Muscle of arm (tissue), 12 donors: ENCODE results near the gene PRM2. TPM values are rescaled to one million over a fixed set of nuclear protein-coding genes. Genes with fewer than 3 reads are reported as not detected.

Experiments used
- DNase-seq: peaks from one replicate; pipeline ENCODE4 v3.0.0-alpha.2; 2013
- polyA plus RNA-seq, 12 donors: library from polyadenylated mRNA; unstranded; fragments of 120-200 nt; gene quantifications; one replicate each; pipeline ENCODE4 v1.2.1, GENCODE V29; 2013; ENCODE audit not compliant: insufficient read length in 12 of 12

Gene PRM2
- polyA plus RNA-seq, 12 donors, result not detected

- DNase-seq, result no peak
Measured at GRCh38 chr16:11229906-11230305, 46.4 kb downstream of the PRM2 start.

DNA sequence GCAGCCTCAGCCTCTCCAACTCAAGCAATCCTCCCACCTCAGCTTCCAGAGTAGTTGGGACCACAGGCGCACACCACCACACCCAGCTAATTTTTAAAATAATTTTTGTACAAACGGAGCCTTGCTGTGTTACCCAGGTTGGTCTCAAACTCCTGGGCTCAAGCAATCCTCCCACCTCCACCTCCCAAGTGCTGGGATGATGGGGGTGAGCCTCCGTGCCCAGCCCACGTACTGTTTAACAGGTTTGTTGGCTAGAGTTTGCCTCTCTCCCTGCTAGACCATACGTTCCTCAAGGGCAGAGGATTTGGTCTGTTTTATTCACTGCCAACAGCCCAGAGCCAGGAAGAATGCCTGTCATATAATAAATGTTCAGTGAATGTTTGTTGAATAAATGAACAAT lies 46.8 kb downstream of the PRM2 start:
- no peak for DNase-seq

DNA sequence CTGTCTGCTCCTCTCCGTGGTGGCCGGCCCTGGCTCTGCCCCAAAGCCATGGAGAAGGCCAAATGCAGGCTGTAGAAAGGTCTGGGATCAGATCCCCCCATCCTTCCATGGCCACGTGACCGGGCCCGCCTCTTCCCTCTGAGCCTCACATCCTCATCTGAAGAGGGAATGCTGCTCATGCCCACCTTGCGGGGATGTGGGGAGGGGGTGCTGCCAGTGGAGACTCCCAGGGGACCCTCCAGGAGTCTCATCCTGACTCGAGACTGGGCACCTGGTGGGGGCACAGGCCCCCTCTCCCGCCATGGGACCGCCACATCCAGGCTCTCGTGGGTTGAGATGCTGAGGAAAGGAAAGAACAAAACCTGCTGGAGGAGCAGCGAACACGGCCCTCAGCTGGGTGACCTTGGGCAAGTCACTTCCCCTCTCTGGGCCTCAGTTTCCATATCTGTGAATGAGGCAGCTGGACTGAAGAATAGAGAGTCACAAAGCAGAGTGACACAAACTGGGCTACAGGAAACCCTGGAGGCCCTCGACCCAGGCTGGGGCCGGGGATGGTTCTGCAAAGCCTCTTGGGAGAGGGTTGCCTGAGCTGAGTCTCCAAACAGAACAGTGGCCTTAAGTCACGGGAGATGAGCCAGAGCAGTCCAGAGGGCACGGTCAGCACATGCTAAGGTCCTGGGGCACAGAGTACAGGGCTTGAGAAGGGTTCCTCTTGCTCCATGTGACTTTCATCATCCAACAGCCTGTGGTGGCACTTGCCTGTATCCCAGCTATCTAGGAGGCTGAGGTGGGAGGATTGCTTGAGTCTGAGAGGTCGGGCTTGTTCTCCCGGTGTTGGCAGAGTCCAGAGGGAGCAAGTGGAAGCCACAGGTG lies 50.4 kb downstream of the PRM2 start:
- no peak for DNase-seq

Other genes starting within 250 kb of the PRM2 start
- gene SOCS1, start 20.3 kb downstream of the PRM2 start, polyA plus RNA-seq, result 1 to 10 TPM in 10 of 12 donors, not detected in 2; 1.3 to 5.3 (median 1.9) TPM
- gene TNP2, start 7.2 kb downstream of the PRM2 start, polyA plus RNA-seq, result not detected
- not detected for gene PRM3, start 2.9 kb downstream of the PRM2 start, polyA plus RNA-seq
- gene PRM1, start 4.8 kb upstream of the PRM2 start, polyA plus RNA-seq, result not detected
- 10 to 100 TPM in 6 of 12 donors, 1 to 10 TPM in 4, not detected in 2; 6.7 to 13.8 (median 10.5) TPM for gene RMI2, start 69.0 kb upstream of the PRM2 start, polyA plus RNA-seq